ENCODE data around the gene PRMT7. TPM values are rescaled to one million over a fixed set of nuclear protein-coding genes. Genes with fewer than 3 reads are reported as not detected.

PRMT7 gene
- total RNA-seq, 1 donor from 2014 or later, result 58.9 TPM

GRCh38 chr16:68338326-68339119, 27.7 kb downstream of the PRMT7 start:
- intact Hi-C loops (cut with DNase I), result no loop called here
- no peak for ATAC-seq
- DNase-seq (ENCODE audit: low spot score), result no peak

- DNase-seq (ENCODE audit: low spot score) (no peak), ATAC-seq (no peak)
- intact Hi-C loops (cut with DNase I), result no loop called here
These were observed 28.4 kb downstream of the PRMT7 start for GRCh38 chr16:68339214-68339613.

GRCh38 chr16:68342620-68343019, 31.8 kb downstream of the PRMT7 start:
- ATAC-seq (no peak), DNase-seq (ENCODE audit: low spot score) (no peak)

GRCh38 chr16:68343137-68343536, 32.3 kb downstream of the PRMT7 start:
- no peak for ATAC-seq
- DNase-seq (ENCODE audit: low spot score), result no peak
- intact Hi-C loops (cut with DNase I), result no loop called here

More at GRCh38 chr16:68342620-68343019, 31.8 kb downstream of the PRMT7 start:
- intact Hi-C loops (cut with DNase I), result no loop called here

GRCh38 chr16:68344252-68344651, 33.4 kb downstream of the PRMT7 start:
- DNase-seq (ENCODE audit: low spot score) (no peak), ATAC-seq (no peak)
- intact Hi-C loops (cut with DNase I), result no loop called here

GRCh38 chr16:68345351-68345810, 34.6 kb downstream of the PRMT7 start:
- ATAC-seq, result peak; percentile 22
- DNase-seq (ENCODE audit: low spot score), result no peak
- intact Hi-C loops (cut with DNase I), result no loop called here

- intact Hi-C loops (cut with DNase I), result no loop called here
- ATAC-seq (no peak), DNase-seq (ENCODE audit: low spot score) (no peak)
These were observed 35.3 kb downstream of the PRMT7 start for GRCh38 chr16:68345958-68346635.

GRCh38 chr16:68346892-68347480, 36.2 kb downstream of the PRMT7 start:
- DNase-seq (ENCODE audit: low spot score) (no peak), ATAC-seq (peak; percentile 18)
- intact Hi-C loops (cut with DNase I), result no loop called here

GRCh38 chr16:68347605-68348004, 36.8 kb downstream of the PRMT7 start:
- intact Hi-C loops (cut with DNase I), result no loop called here
- DNase-seq (ENCODE audit: low spot score) (no peak), ATAC-seq (no peak)

- no peak for DNase-seq (ENCODE audit: low spot score)
- intact Hi-C loops (cut with DNase I), result no loop called here
- no peak for ATAC-seq
These were observed 38.0 kb downstream of the PRMT7 start for GRCh38 chr16:68348639-68349445.

- intact Hi-C loops (cut with DNase I), result no loop called here
- ATAC-seq (no peak), DNase-seq (ENCODE audit: low spot score) (no peak)
These were observed 39.1 kb downstream of the PRMT7 start for GRCh38 chr16:68349838-68350410.

GRCh38 chr16:68350813-68351350, 40.1 kb downstream of the PRMT7 start:
- DNase-seq (ENCODE audit: low spot score) (no peak), ATAC-seq (no peak)
- intact Hi-C loops (cut with DNase I), result no loop called here

GRCh38 chr16:68351463-68351862, 40.6 kb downstream of the PRMT7 start:
- ATAC-seq, result no peak
- DNase-seq (ENCODE audit: low spot score), result no peak
- intact Hi-C loops (cut with DNase I), result no loop called here

- DNase-seq (ENCODE audit: low spot score), result no peak
- no peak for ATAC-seq
- intact Hi-C loops (cut with DNase I), result no loop called here
These were observed 41.2 kb downstream of the PRMT7 start for GRCh38 chr16:68351991-68352431.

- intact Hi-C loops (cut with DNase I), result no loop called here
- ATAC-seq (no peak), DNase-seq (ENCODE audit: low spot score) (no peak)
These were observed 42.5 kb downstream of the PRMT7 start for GRCh38 chr16:68353366-68353765.

GRCh38 chr16:68354816-68355215, 44.0 kb downstream of the PRMT7 start:
- no peak for DNase-seq (ENCODE audit: low spot score)
- ATAC-seq, result no peak
- intact Hi-C loops (cut with DNase I), result no loop called here

- ATAC-seq (no peak), DNase-seq (ENCODE audit: low spot score) (no peak)
- intact Hi-C loops (cut with DNase I), result no loop called here
These were observed 44.8 kb downstream of the PRMT7 start for GRCh38 chr16:68355447-68356248.

Data from sciatic nerve (tissue), 2 donors.